GM12878 (cell line): ENCODE measurements around the gene TCF12. TPM values are rescaled to one million over a fixed set of nuclear protein-coding genes. Genes with fewer than 3 reads are reported as not detected.

Source experiments
- ATAC-seq: fragments of 200-7000 bp; cut with Tn5 transposase; 3 replicates; pipeline ENCODE4 v1.9.1; 2020; ENCODE audit warnings: mild to moderate bottlenecking, moderate library complexity
- BruUV-seq: library from RNA; stranded (reverse); fragments of 400-500 nt; replicated peaks from 2 replicates; lab custom pipeline; 2021; lab: Mats Ljungman, UMichigan
- CTCF ChIA-PET: fragments of 300-600 bp; sonication (Branson Sonifier 250); formaldehyde crosslinking; extraction: SDS; loops from one replicate; lab custom pipeline; 2021; ENCODE audit warnings: inconsistent platforms; lab: Yijun Ruan, JAX
- POLR2A ChIA-PET: fragments of 350-600 bp; formaldehyde crosslinking; extraction: SDS; loops from one replicate; lab custom pipeline; 2021; ENCODE audit warnings: inconsistent platforms; lab: Charles Lee
- RAD21 ChIA-PET: fragments of 300-600 bp; sonication (Branson Sonifier 250); formaldehyde crosslinking; loops from one replicate; lab custom pipeline; 2023; ENCODE audit warnings: antibody characterized with exemption; ENCODE audit not compliant: unreplicated experiment; lab: Charles Lee
- SMC1A ChIA-PET: fragments of 300-600 bp; sonication (Branson Sonifier 250); formaldehyde crosslinking; loops from one replicate; lab custom pipeline; 2023; ENCODE audit not compliant: unreplicated experiment, uncharacterized antibody; lab: Charles Lee
- DNase-seq: peaks from one replicate; pipeline ENCODE4 v3.0.0-alpha.2; 2011; ENCODE audit warnings: low read depth, low spot score
- FAIRE-seq: peaks from 3 replicates; lab custom pipeline; 2011; peaks lifted over from hg19 to GRCh38; lab: Jason Lieb, UNC
- H2AFZ ChIP-seq: 2 replicates; pipeline ENCODE4 v1.6.0; 2011; ENCODE audit warnings: low read depth, low read length, control low read depth; ENCODE audit not compliant: control insufficient read depth
- H3K27ac ChIP-seq: 2 replicates; pipeline ENCODE4 v1.5.1; 2011; ENCODE audit warnings: control low read depth; ENCODE audit not compliant: control insufficient read depth, insufficient read depth
- H3K27me3 ChIP-seq, 2 experiments: replicated peaks in 1 of 2; 2 replicates each; pipeline versions ENCODE4 v1.6.0 to v1.6.1; 2011; ENCODE audit warnings: low read length in 1 of 2; ENCODE audit not compliant: control insufficient read depth in 2 of 2, insufficient read depth in 2 of 2
- H3K36me3 ChIP-seq, 2 experiments: 2 replicates each; pipeline ENCODE4 v1.5.1; 2011; ENCODE audit warnings: low read length in 1 of 2; ENCODE audit not compliant: control insufficient read depth in 2 of 2, insufficient read depth in 2 of 2
- H3K4me1 ChIP-seq: 2 replicates; pipeline ENCODE4 v1.6.1; 2011; ENCODE audit warnings: mild to moderate bottlenecking, low read length, moderate library complexity, mixed read lengths; ENCODE audit not compliant: control insufficient read depth, insufficient read depth
- H3K4me2 ChIP-seq: 2 replicates; pipeline ENCODE4 v1.6.0; 2011; ENCODE audit warnings: control low read depth; ENCODE audit not compliant: control insufficient read depth, insufficient read depth
- H3K4me3 ChIP-seq: fragments of 200-600 bp; sonication (generic); 2 replicates; pipeline ENCODE4 v1.5.1; 2016
- H3K79me2 ChIP-seq: 2 replicates; pipeline ENCODE4 v1.6.0; 2011; ENCODE audit warnings: low read length; ENCODE audit not compliant: control insufficient read depth, insufficient read depth
- H3K9ac ChIP-seq: 2 replicates; pipeline ENCODE4 v1.8.0; 2011; ENCODE audit warnings: low read length, control low read depth, mixed read lengths; ENCODE audit not compliant: control insufficient read depth, insufficient read depth
- H3K9me3 ChIP-seq: replicated peaks from 3 replicates; pipeline ENCODE4 v1.5.1; 2011; ENCODE audit warnings: mild to moderate bottlenecking, low read length; ENCODE audit not compliant: control insufficient read depth, insufficient read depth
- H4K20me1 ChIP-seq: 2 replicates; pipeline ENCODE4 v1.6.0; 2011; ENCODE audit not compliant: control insufficient read depth, insufficient read depth
- CEBPB ChIP-seq, 2 experiments: fragments of 150-350 bp in 1 of 2; IDR thresholded peaks; 2 replicates each; pipeline ENCODE4 v1.6.1; 2012 to 2014; ENCODE audit warnings: low read depth in 2 of 2, low read length in 2 of 2, borderline replicate concordance in 1 of 2, inconsistent platforms in 1 of 2
- IRF4 ChIP-seq: IDR thresholded peaks from 2 replicates; pipeline ENCODE4 v1.6.1; 2011; ENCODE audit warnings: low read depth, low read length
- MYB ChIP-seq: fragments of 150-350 bp; IDR thresholded peaks from 2 replicates; pipeline ENCODE4 v1.6.1; 2014; ENCODE audit warnings: mild to moderate bottlenecking, low read depth, low read length, borderline replicate concordance
- NBN ChIP-seq: fragments of 450-650 bp; IDR thresholded peaks from 2 replicates; pipeline ENCODE4 v1.6.1; 2016
- RAD51 ChIP-seq: fragments of 450-650 bp; IDR thresholded peaks from 2 replicates; pipeline ENCODE4 v1.6.1; 2016; ENCODE audit warnings: moderate library complexity, mild to moderate bottlenecking, inconsistent platforms
- SIN3A ChIP-seq: IDR thresholded peaks from 2 replicates; pipeline ENCODE4 v1.6.1; 2012; ENCODE audit warnings: low read depth, low read length, improper control_type of control experiment
- SIX5 ChIP-seq: IDR thresholded peaks from 2 replicates; pipeline ENCODE4 v1.6.1; 2011; ENCODE audit warnings: mild to moderate bottlenecking, low read depth, low read length, moderate library complexity; ENCODE audit not compliant: severe bottlenecking
- STAT3 ChIP-seq: IDR thresholded peaks from 2 replicates; pipeline ENCODE4 v1.6.1; 2011; ENCODE audit warnings: low read depth, low read length, improper control_type of control experiment
- SUPT20H ChIP-seq: IDR thresholded peaks from 2 replicates; pipeline ENCODE4 v1.6.1; 2011; ENCODE audit warnings: low read depth, mild to moderate bottlenecking, low read length, moderate library complexity, borderline replicate concordance; ENCODE audit not compliant: control insufficient read depth
- TARDBP ChIP-seq: IDR thresholded peaks from 2 replicates; pipeline ENCODE4 v1.6.1; 2016; ENCODE audit warnings: borderline replicate concordance
- ZZZ3 ChIP-seq: IDR thresholded peaks from 2 replicates; pipeline ENCODE4 v1.6.1; 2011; ENCODE audit warnings: low read depth; ENCODE audit not compliant: control insufficient read depth, insufficient read length
- WGBS: methylation state at CpG from one replicate; pipeline ENCODE4 v1.1.6; 2016; ENCODE audit warnings: low lambda C conversion rate; ENCODE audit not compliant: insufficient replicate concordance, insufficient coverage; ENCODE audit errors: missing lambda C conversion rate; 5-methylcytosine and 5-hydroxymethylcytosine counted together
- in situ Hi-C: fragments of 300-500 bp; cut with MboI; formaldehyde crosslinking; loops from 9 replicates; pipeline ENCODE4 v1.14.3; 2018; ENCODE audit warnings: mixed read lengths
- intact Hi-C: fragments of 100-400 bp; cut with micrococcal nuclease; formaldehyde crosslinking; loops from one replicate; pipeline ENCODE4 v1.14.2; 2022; ENCODE audit not compliant: unreplicated experiment
- polyA plus RNA-seq, 11 experiments: library from polyadenylated mRNA; depleted of rRNA in 4 of 11; unstranded in 6 of 11; stranded (reverse) in 5 of 11; fragments of >200 nt; fragmentation: Nextera tagmentation in 4 of 11; fragmentation: Illumina TruSeq in 1 of 11; extraction: Ambion mirVana in 4 of 11; extraction: Trizol in 1 of 11; gene quantifications; 1 replicate in 1 of 11; 2 replicates in 10 of 11; pipeline versions ENCODE4 v1.2.1 to v1.2.3, GENCODE V29; 2011 to 2016; ENCODE audit warnings: inconsistent platforms in 2 of 11, missing spikeins in 2 of 11, low read depth in 1 of 11
- total RNA-seq, 4 experiments: library from RNA; depleted of rRNA in 3 of 4; stranded (reverse); fragments of >200 nt in 3 of 4; fragmentation: Illumina TruSeq in 1 of 4; extraction: Trizol in 1 of 4; gene quantifications; 2 replicates each; pipeline versions ENCODE4 v1.2.1 to v1.2.3, GENCODE V29; 2013 to 2021
- TF ChIP-seq, protein P1 (sequence below): IDR thresholded peaks from 2 replicates; pipeline ENCODE4 v1.6.1; 2012; ENCODE audit warnings: low read depth, low read length, improper control_type of control experiment
- TF ChIP-seq, protein P2 (sequence below): IDR thresholded peaks from 2 replicates; pipeline ENCODE4 v1.6.1; 2011; ENCODE audit warnings: mild to moderate bottlenecking, low read depth, low read length, moderate library complexity; ENCODE audit not compliant: insufficient replicate concordance
- TF ChIP-seq, protein P3 (sequence below): IDR thresholded peaks from 2 replicates; pipeline ENCODE4 v1.6.1; 2012; ENCODE audit warnings: low read depth, low read length, improper control_type of control experiment

Gene TCF12
- total and polyA plus RNA-seq, 10 of the 15 experiments (the other 5 are each of a cell fraction or from before 2014, with no cell fraction given), result 8.2 to 70.9 (median 49.5) TPM

DNA sequence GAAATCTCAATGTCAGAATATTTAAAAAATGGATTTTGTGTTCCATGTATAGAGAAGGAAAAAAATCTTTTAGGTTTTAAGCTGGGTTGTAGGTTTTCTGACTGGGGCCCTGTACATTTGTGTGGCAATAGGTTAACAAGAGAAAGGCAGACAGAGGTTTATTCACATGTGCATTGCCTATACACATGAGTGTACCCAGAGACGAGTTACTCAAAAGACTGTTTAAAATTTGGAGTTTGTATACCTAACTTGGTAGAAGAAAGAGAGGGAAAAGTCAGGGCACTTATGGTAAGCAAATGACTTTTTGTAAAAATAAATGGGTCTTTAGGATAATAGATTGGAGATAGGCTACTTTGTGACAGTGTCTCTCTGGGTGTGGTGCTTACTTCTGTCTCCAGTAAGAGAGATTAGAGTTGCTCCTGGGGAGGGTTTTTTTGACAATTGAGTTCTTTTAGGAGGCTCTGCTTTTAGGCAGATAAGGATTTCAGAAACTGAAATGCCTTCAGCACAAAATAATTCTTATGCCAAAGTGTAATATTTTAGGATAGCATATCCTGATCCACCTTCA is 225.2 kb downstream of the TCF12 start (continued):
- TF ChIP-seq, protein P1, sequence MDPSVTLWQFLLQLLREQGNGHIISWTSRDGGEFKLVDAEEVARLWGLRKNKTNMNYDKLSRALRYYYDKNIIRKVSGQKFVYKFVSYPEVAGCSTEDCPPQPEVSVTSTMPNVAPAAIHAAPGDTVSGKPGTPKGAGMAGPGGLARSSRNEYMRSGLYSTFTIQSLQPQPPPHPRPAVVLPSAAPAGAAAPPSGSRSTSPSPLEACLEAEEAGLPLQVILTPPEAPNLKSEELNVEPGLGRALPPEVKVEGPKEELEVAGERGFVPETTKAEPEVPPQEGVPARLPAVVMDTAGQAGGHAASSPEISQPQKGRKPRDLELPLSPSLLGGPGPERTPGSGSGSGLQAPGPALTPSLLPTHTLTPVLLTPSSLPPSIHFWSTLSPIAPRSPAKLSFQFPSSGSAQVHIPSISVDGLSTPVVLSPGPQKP, result no peak
- TF ChIP-seq SUPT20H, result no peak
- TF ChIP-seq, protein P2, sequence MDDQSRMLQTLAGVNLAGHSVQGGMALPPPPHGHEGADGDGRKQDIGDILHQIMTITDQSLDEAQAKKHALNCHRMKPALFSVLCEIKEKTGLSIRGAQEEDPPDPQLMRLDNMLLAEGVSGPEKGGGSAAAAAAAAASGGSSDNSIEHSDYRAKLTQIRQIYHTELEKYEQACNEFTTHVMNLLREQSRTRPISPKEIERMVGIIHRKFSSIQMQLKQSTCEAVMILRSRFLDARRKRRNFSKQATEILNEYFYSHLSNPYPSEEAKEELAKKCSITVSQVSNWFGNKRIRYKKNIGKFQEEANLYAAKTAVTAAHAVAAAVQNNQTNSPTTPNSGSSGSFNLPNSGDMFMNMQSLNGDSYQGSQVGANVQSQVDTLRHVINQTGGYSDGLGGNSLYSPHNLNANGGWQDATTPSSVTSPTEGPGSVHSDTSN, result no peak
- TF ChIP-seq, protein P3, sequence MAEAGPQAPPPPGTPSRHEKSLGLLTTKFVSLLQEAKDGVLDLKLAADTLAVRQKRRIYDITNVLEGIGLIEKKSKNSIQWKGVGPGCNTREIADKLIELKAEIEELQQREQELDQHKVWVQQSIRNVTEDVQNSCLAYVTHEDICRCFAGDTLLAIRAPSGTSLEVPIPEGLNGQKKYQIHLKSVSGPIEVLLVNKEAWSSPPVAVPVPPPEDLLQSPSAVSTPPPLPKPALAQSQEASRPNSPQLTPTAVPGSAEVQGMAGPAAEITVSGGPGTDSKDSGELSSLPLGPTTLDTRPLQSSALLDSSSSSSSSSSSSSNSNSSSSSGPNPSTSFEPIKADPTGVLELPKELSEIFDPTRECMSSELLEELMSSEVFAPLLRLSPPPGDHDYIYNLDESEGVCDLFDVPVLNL, result no peak

DNA sequence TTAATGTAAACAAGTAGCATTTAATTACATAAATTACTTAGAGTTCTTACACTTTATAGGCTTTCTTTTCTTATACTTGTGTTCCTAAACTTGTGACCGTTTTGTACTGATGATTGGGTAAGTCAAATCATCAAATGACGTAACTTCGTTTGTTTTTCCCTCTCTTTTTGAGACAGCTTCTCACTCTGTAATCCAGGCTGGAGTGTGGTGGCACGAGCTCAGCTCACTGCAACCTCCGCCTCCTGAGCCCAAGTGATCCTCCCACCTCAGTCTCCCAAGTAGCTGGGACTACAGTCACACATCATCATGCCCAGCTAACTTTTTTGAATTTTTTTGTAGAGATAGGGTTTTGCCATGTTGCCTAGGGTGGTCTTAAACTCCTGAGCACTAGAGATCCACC is 226.0 kb downstream of the TCF12 start:
- H3K4me3 ChIP-seq, result no peak overlapping the region
- in situ Hi-C loops, result no loop called here
- FAIRE-seq (no peak), ATAC-seq (no peak), DNase-seq (no peak)
- no peak overlapping the region for H2AFZ ChIP-seq
- ChIA-PET POLR2A (interaction anchor here (3.3 kb wide), 1 partner anchor 161 kb away, joined by 11 read pairs; no protein-coding TSS in a partner anchor), SMC1A (interaction anchor here (0.7 to 10.6 kb wide), 16 partner anchors 8 to 383 kb away, joined by 3 to 176 read pairs (median 6); no protein-coding TSS in a partner anchor), CTCF (interaction anchor here (0.7 to 7.3 kb wide), 12 partner anchors 9 to 481 kb away, joined by 3 to 267 read pairs (median 14); no protein-coding TSS in a partner anchor), RAD21 (interaction anchor here (0.6 to 6.8 kb wide), 7 partner anchors 12 to 384 kb away, joined by 3 to 145 read pairs (median 6); no protein-coding TSS in a partner anchor)
- H3K9ac ChIP-seq, result no peak overlapping the region
- H3K4me1 ChIP-seq, result peaks cover 15% of the 10 kb centered on the region
- H3K27ac ChIP-seq, result no peak overlapping the region
- WGBS, result 76% methylated on average over 5 of the region's 5 CpGs
- H3K79me2 ChIP-seq, result no peaks in the 10 kb centered on the region; the same call in none of the 2 replicates
- H3K36me3 ChIP-seq, result no peaks in the 10 kb centered on the region
- no peaks in the 10 kb centered on the region for H3K27me3 ChIP-seq
- H3K9me3 ChIP-seq, result no peaks in the 10 kb centered on the region
- no peaks in the 10 kb centered on the region for H4K20me1 ChIP-seq
- no TSS peak for BruUV-seq
- H3K4me2 ChIP-seq, result no peak overlapping the region
- intact Hi-C loops, result loop anchor here (10.0 kb wide), 2 partner anchors 380 to 650 kb away; no protein-coding TSS in a partner anchor
- TF ChIP-seq MYB (no peak), IRF4 (no peak), SIN3A (no peak), SIX5 (no peak), ZZZ3 (no peak), CEBPB (IDR thresholded peaks at IDR 0.05; ENCODE audit: borderline replicate concordance in 1 of 2, low read depth in 2 of 2, low read length in 2 of 2) (no peak), TARDBP (no peak), STAT3 (no peak), NBN (no peak), RAD51 (no peak)
